ENCODE measurements around the gene TRAF3IP1. TPM values are rescaled to one million over a fixed set of nuclear protein-coding genes. Genes with fewer than 3 reads are reported as not detected.

TRAF3IP1 gene
- total RNA-seq, 3 donors from 2014 or later, result 13.3 to 37.5 (median 16.3) TPM

- intact Hi-C loops (cut with DNase I, micrococcal nuclease), result no loop called here
- DNase-seq (no peak), ATAC-seq (peak; percentile 58)
- Histone ChIP-seq H3K4me1 (ENCODE audit: low read depth) (no peaks in the 10 kb centered on the region), H3K4me3 (no peak overlapping the region), H3K9me3 (no peaks in the 10 kb centered on the region), H3K36me3 (ENCODE audit: low read depth) (no peaks in the 10 kb centered on the region)
- TF ChIP-seq, protein P1, sequence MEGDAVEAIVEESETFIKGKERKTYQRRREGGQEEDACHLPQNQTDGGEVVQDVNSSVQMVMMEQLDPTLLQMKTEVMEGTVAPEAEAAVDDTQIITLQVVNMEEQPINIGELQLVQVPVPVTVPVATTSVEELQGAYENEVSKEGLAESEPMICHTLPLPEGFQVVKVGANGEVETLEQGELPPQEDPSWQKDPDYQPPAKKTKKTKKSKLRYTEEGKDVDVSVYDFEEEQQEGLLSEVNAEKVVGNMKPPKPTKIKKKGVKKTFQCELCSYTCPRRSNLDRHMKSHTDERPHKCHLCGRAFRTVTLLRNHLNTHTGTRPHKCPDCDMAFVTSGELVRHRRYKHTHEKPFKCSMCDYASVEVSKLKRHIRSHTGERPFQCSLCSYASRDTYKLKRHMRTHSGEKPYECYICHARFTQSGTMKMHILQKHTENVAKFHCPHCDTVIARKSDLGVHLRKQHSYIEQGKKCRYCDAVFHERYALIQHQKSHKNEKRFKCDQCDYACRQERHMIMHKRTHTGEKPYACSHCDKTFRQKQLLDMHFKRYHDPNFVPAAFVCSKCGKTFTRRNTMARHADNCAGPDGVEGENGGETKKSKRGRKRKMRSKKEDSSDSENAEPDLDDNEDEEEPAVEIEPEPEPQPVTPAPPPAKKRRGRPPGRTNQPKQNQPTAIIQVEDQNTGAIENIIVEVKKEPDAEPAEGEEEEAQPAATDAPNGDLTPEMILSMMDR (IDR thresholded peaks at IDR 0.05), result no peak
Measured at GRCh38 chr2:238389988-238390589, 69.8 kb downstream of the TRAF3IP1 start.

- no peak overlapping the region for H3K4me3 ChIP-seq
- no peaks in the 10 kb centered on the region for H3K4me1 ChIP-seq (ENCODE audit: low read depth)
- no peak for DNase-seq
- ATAC-seq, result no peak
- no peaks in the 10 kb centered on the region for H3K9me3 ChIP-seq
- no peaks in the 10 kb centered on the region for H3K36me3 ChIP-seq (ENCODE audit: low read depth)
- intact Hi-C loops (cut with DNase I, micrococcal nuclease), result no loop called here
- TF ChIP-seq, protein P1 (IDR thresholded peaks at IDR 0.05), result no peak
Measured at GRCh38 chr2:238391042-238391689, 70.8 kb downstream of the TRAF3IP1 start.

- ATAC-seq, result no peak
- TF ChIP-seq, protein P1 (IDR thresholded peaks at IDR 0.05), result no peak
- intact Hi-C loops (cut with DNase I, micrococcal nuclease), result no loop called here
Measured at GRCh38 chr2:238396663-238397062, 76.3 kb downstream of the TRAF3IP1 start.

GRCh38 chr2:238397356-238397755 lies 77.0 kb downstream of the TRAF3IP1 start:
- H3K4me1 ChIP-seq (ENCODE audit: low read depth), result no peaks in the 10 kb centered on the region
- DNase-seq (no peak), ATAC-seq (no peak)
- no peak overlapping the region for H3K4me3 ChIP-seq
- intact Hi-C loops (cut with DNase I, micrococcal nuclease), result no loop called here
- TF ChIP-seq, protein P1 (IDR thresholded peaks at IDR 0.05), result no peak
- H3K36me3 ChIP-seq (ENCODE audit: low read depth), result no peaks in the 10 kb centered on the region
- no peaks in the 10 kb centered on the region for H3K9me3 ChIP-seq

More at GRCh38 chr2:238396663-238397062, 76.3 kb downstream of the TRAF3IP1 start:
- no peak overlapping the region for H3K4me3 ChIP-seq
- H3K4me1 ChIP-seq (ENCODE audit: low read depth), result no peaks in the 10 kb centered on the region
- no peaks in the 10 kb centered on the region for H3K36me3 ChIP-seq (ENCODE audit: low read depth)
- no peaks in the 10 kb centered on the region for H3K9me3 ChIP-seq
- DNase-seq, result no peak

DNA sequence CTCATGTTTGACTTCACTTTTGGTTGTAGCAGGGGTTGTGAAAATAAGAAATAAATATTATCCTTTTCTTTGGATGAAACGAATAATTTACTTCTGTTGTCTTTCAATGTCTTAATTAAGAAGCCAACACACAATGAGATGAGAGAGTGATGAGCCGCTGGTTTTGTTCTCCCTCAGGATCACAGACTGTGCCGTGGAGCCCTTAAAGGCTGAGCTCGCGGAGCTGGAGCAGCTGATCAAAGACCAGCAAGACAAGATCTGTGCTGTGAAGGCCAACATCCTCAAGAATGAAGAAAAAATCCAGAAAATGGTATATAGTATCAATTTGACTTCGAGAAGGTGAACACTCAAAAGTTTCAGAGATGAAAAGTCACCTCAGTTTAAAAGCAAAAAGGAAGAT lies 78.3 kb downstream of the TRAF3IP1 start:
- H3K4me1 ChIP-seq (ENCODE audit: low read depth), result no peaks in the 10 kb centered on the region
- intact Hi-C loops (cut with DNase I, micrococcal nuclease), result no loop called here
- no peak for DNase-seq
- no peak overlapping the region for H3K4me3 ChIP-seq
- H3K36me3 ChIP-seq (ENCODE audit: low read depth), result no peaks in the 10 kb centered on the region
- TF ChIP-seq, protein P1 (IDR thresholded peaks at IDR 0.05), result no peak
- no peak for ATAC-seq
- no peaks in the 10 kb centered on the region for H3K9me3 ChIP-seq
